NCI-H2107 treated with DMSO at 0.1 percent for 48 hours (cell line): Measurements from ENCODE around the gene DAB1.

Experiments
- DNase-seq: peaks from one replicate; lab custom pipeline; 2025; ENCODE audit not compliant: unreplicated experiment; lab: John Stamatoyannopoulos, UW

The DAB1 gene

DNA sequence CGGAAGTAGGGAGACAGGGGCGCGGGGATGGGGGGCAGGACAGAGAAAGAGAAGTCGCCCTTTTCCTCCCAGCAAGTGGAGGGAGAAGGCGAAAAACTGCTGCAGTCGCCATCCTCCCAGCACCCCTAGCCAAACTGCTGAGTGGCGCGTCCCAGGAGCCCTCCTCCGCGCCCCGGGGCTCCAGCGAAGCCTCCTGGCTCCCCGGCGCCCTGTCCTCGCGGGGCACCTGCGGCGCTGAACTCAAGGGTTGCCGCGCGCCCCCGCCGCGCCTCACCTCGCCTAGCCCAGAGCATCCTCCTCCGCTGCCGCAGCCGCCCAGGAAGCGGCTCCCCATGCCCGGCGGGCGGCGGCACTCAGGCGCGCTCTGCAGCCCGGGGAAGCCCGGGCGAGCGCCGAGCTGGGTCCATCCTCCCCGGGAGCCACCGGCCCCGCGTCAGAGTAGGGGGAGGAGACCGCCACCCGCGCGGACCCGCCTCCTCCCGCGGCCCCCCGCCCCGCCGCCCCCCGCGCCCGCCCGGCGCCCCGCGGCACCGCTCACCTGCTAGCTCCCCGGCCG lies at the start of gene DAB1:
DAB1 (minus strand) TSS at position 405 of the 556 bp plus-strand sequence. CDS start 133,030 bp downstream, outside the sequence.
- no peak for DNase-seq

- DNase-seq, result no peak
Observed at GRCh38 chr1:57473448-57473847, 49.6 kb upstream of the DAB1 start.

- DNase-seq, result no peak
Observed at GRCh38 chr1:57471995-57472394, 48.1 kb upstream of the DAB1 start.

- DNase-seq, result no peak
Observed at GRCh38 chr1:57470036-57470435, 46.2 kb upstream of the DAB1 start.

DNA sequence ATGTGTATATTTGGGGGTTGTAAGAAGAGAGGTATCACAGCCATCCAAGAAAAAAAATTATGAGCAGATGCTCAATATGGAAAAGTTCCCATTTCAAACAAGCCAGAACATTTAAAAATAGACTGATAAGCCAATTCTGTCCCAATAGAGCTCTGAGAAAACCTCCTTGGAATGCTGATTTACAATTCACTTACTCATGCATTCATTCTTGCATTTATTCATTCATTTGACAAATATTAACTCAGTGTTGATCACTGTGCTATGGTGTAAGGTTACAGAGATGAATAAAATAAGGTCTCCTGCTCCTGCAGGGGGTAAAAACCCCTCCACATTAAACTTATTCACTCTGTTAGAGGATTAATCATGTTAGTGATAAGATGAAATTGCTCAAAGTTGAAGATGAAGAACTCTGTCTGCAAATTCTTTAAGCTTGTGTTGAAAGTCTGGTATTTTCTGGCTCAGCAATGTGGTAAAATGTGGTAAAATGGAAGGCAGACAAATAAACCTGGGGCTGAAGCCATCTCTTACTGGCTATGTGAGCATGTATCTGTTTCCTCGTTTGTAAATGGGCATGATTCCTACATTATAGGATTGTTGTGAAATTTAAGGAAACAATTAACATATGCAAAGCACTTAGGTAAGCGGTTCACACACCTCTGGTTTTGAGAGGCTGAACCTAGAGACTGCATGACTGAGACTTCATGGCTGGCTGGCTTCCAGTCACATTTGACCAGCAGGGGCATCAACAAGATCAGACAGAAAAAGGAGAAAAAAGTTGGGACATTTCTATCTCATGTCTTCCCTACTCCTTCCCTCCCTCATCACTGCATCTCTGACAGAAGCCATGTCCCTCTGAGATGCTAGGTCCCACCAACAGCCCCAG lies 45.0 kb upstream of the DAB1 start:
- no peak for DNase-seq

- DNase-seq, result no peak
Observed at GRCh38 chr1:57467830-57468229, 44.0 kb upstream of the DAB1 start.

GRCh38 chr1:57464756-57465155 lies 40.9 kb upstream of the DAB1 start:
- DNase-seq, result peak; percentile 17

GRCh38 chr1:57463343-57463742 lies 39.5 kb upstream of the DAB1 start:
- no peak for DNase-seq

- no peak for DNase-seq
Observed at GRCh38 chr1:57461405-57461804, 37.5 kb upstream of the DAB1 start.

DNA sequence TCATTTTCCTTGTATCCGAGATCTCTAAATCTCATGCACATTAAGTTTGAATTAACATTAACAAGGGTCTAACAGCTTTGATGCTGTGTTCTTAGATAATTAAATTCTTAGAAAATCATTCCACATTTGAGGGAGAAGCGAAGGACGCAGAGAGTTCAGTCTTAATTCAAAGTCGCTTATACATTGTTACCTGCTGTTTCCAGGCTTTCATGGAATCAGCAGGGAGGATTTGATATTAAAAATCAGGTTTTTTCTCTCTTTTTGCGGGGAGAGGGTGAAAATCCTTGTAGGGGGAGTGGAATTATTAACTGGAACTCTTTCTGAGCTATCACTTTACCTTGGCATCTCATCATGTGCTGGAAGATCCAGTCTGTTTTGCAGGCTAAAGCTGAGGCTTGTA lies 27.7 kb upstream of the DAB1 start:
- no peak for DNase-seq

GRCh38 chr1:57450981-57451380 lies 27.1 kb upstream of the DAB1 start:
- no peak for DNase-seq

GRCh38 chr1:57447551-57447950 lies 23.7 kb upstream of the DAB1 start:
- no peak for DNase-seq

- DNase-seq, result no peak
Observed at GRCh38 chr1:57443004-57443403, 19.1 kb upstream of the DAB1 start.

DNA sequence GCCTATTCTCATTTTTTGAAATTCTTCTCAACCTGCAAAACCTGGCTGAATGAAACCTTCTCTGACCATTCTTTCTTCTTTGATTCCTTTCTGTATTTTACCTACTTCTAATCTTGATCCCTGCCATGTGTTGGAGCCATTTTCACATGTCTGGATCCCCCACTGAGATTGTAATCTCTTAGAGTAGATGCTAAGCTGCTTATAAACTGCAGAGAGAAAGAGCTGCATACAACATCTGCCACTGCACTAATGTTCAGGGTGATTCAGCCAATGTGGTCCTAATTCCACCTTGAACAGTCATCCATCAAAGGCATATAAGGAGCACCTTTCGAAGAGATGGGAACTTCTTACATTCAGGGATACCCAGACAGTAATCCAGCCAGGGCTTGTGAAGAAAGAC lies 16.2 kb upstream of the DAB1 start:
- no peak for DNase-seq

GRCh38 chr1:57431400-57431799 lies 7.5 kb upstream of the DAB1 start:
- peak; percentile 52 for DNase-seq

DNA sequence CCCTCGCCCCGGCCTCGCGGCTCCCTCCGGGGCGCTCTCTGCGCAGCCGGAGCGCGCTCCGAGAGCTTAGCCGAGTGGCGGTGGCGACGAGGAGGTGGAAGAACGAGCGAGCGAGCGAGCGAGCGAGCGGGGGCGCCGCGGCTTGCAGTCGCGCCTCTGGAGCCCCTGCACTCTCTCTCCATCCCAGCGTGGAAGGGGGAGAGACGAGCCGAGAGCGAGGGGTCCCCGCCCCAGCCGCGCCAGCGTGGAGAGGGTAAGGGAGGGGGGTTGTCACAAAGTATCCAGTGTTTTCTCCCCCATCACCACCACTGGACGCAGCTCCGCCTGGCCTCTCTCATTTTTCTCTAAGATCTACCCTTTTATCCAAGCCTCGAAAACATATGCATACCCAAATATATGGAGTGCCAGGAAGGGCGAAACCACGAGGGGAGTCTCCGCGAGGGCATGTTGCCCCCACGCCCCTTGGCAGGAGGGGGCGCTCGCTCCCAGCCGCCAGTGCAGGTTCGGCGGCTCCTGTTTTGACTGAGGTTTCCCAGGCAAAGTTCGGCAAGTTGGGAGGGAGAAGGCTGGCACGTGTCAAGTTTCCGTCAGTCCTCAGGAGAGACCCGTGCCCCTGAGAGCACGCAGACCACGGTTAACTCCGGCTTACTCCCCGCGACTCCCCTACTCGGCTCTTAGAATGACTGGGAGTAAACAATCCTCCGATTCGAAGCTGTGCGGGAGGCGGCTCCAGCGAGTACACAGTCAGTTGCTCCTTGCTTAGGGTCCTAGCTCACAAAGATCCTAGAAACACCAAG lies 569 bp upstream of the DAB1 start:
- peak; percentile 36 for DNase-seq

- no peak for DNase-seq
Observed at GRCh38 chr1:57423135-57423655, 665 bp downstream of the DAB1 start.

DNA sequence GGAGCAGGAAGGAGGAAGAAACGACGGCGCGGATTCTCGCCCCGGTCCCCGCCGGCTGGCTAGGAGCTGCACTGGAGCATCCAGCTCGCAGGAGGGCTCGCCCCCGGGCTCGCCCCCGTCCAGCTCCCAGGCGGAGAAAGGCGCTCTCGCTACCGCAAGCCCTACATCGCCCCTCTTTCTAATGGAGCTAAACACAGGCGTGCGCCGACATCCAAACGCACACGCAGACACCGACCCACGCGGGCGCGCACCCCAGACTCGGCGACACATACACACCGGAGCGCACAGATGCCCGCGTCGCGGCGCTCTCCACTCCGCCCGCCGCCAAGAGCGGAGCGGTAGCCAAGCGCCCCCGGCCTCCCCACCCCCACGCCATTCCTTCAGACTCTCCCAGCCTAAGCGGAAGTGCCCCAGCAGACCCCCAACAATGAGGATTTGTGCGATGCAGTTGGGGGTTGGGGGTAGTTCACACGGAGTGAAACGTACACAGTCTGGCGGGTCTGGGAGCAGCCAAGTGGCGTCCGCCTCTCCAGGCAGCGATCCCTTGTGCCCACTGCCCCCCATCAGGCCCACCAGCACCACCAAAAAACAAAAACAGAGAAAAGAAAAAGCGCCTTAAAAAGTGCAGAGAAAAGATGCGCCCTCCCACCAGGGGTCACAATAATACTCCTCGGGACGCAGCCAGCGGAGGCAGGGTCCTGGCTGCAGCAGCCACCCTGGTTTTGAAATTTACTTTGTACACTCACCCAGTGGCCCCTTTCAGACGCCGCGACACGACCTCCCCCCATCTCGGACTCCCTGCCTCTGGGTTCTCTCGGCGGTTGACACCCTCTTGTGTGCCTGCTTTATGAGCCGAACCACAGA lies 1.4 kb downstream of the DAB1 start:
- DNase-seq, result no peak

DNA sequence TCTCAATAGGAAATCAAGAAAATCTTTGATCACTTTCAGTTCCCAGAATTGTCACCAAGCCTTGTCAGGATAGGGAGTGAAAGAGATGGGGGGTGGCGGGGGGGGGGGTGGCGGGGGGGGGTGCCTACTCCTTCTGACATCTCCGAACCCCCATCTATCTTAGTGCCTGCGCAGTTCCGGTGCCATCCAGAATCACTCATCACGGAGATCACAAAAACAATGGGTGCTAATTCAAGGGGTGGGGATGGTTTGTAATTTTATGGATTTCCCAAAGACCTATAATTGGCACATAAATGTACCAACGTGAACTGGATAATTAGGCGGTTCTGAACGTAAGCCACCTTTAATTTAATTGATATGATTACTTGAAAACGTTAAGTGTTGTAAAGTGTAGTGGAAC lies 2.1 kb downstream of the DAB1 start:
- DNase-seq, result no peak

DNA sequence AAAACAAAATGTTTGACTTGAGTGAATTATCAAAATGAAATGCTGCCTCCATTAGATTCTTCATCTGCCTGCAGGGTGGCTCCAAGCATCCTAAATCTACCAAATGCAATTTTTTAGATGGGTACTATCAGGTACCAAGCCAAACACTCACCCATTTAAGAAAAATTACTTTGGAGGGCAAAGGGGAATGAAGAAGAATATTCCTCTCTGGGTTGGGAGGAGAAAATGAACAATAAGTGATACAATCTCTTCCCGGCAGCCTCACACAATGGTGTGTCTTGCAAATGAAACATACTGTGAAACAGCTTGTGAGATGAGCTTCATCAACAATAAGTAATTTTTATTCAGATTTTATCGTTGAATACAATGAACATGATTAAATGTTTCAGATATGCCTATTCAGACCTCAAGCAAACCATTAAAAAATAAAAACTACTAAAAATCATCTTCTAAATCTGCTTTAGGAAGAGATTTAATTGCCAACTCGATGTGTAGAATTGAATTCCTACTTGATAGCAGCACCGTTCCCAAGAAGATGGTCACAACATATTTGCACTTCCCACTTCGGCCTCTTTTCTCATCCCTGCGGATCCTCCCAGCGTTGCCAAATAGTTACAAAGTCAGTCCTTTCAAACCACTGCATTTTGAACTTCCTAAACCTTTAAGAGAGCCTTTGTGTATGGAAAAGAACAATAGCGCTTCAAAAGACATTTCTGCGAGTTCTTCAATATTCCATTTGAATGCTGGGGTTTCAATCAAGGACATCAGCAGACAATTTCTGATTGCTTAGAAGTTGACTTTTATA lies 2.7 kb downstream of the DAB1 start:
- DNase-seq, result no peak
